Nephron progenitor cell (in vitro differentiated cells): ENCODE data around the gene CFAP57.

Experiments used
- DNase-seq: peaks from one replicate; pipeline ENCODE4 v3.0.0; 2021
- H3K27ac Mint-ChIP-seq: 2 replicates; pipeline ENCODE4 v1.8.0; 2021; ENCODE audit warnings: mild to moderate bottlenecking, moderate library complexity, mixed read lengths
- H3K27me3 Mint-ChIP-seq: 2 replicates; pipeline ENCODE4 v1.8.0; 2021; ENCODE audit warnings: mild to moderate bottlenecking, low read depth, mixed read lengths; ENCODE audit not compliant: poor library complexity
- H3K36me3 Mint-ChIP-seq: 2 replicates; pipeline ENCODE4 v1.8.0; 2021; ENCODE audit warnings: low read depth, mixed read lengths
- H3K4me1 Mint-ChIP-seq: 2 replicates; pipeline ENCODE4 v1.8.0; 2021; ENCODE audit warnings: mixed read lengths
- H3K4me3 Mint-ChIP-seq: 2 replicates; pipeline ENCODE4 v1.8.0; 2021; ENCODE audit warnings: mild to moderate bottlenecking, moderate library complexity, mixed read lengths
- H3K9me3 Mint-ChIP-seq: 2 replicates; pipeline ENCODE4 v1.8.0; 2021; ENCODE audit warnings: mild to moderate bottlenecking, moderate library complexity, mixed read lengths
- TF ChIP-seq, protein P1 (sequence below): fragments of 200-600 bp; sonication (generic); IDR thresholded peaks from 2 replicates; pipeline ENCODE4 v1.5.0; 2021; ENCODE audit warnings: antibody characterized with exemption

Gene CFAP57

GRCh38 chr1:43280692-43281091 lies 108.6 kb downstream of the CFAP57 start:
- Mint-ChIP-seq H3K4me1 (peaks cover 48% of the 10 kb centered on the region), H3K4me3 (no peak overlapping the region), H3K27ac (peak overlapping the region; percentile 25), H3K36me3 (no peaks in the 10 kb centered on the region), H3K9me3 (no peaks in the 10 kb centered on the region), H3K27me3 (peaks cover 16% of the 10 kb centered on the region)
- TF ChIP-seq, protein P1, sequence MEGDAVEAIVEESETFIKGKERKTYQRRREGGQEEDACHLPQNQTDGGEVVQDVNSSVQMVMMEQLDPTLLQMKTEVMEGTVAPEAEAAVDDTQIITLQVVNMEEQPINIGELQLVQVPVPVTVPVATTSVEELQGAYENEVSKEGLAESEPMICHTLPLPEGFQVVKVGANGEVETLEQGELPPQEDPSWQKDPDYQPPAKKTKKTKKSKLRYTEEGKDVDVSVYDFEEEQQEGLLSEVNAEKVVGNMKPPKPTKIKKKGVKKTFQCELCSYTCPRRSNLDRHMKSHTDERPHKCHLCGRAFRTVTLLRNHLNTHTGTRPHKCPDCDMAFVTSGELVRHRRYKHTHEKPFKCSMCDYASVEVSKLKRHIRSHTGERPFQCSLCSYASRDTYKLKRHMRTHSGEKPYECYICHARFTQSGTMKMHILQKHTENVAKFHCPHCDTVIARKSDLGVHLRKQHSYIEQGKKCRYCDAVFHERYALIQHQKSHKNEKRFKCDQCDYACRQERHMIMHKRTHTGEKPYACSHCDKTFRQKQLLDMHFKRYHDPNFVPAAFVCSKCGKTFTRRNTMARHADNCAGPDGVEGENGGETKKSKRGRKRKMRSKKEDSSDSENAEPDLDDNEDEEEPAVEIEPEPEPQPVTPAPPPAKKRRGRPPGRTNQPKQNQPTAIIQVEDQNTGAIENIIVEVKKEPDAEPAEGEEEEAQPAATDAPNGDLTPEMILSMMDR, result no peak
- DNase-seq, result no peak

DNA sequence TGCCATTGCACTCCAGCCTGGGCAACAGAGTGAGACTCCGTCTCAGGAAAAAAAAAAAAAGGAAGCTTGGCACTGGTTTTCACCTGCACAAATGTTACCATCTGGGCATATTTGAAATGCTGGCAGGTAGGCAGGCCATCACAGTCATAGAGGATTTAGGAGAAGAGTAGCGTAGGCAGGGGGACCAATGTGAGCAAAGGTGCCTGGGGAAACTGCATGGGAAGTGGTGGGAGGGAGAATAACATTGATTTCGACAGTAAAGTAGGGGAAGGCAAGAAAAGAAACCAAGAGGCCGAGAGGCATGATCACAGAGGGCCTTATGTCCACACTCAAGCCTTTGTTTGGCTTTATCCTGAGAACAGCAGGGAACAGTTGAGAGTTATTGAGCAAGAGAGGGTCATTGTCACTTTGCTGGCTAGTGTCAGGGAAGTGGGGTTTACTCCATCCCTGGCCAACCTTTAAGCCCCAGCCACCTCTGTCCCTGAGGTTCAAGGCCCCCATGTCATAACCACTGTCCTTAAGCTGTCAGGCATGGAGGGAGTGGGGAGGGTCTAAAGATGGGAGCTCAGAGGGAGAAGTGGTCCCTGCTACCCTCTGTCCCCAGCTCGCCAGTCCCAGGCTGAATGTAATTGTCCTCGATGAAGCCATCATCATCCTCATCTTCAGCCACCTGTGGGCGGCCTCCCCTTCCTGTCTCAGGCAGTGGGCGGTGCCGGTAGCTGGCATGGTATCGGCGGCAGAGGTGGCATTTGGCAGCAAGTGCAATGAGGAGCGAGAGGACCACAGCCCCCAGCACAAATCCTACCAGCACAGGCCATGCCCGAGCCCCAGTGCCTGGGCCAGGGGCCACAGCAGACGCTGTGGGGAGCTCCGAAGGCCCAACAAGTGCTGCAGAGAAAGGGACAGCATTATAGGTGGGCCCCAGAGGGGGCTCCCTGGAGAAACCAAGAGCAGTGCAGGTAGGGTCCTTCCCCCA lies 110.4 kb downstream of the CFAP57 start:
- H3K4me1 Mint-ChIP-seq, result peaks cover 40% of the 10 kb centered on the region
- H3K9me3 Mint-ChIP-seq, result no peaks in the 10 kb centered on the region
- H3K27ac Mint-ChIP-seq, result no peak overlapping the region
- TF ChIP-seq, protein P1, result no peak
- H3K4me3 Mint-ChIP-seq, result no peak overlapping the region
- H3K27me3 Mint-ChIP-seq, result peaks cover 18% of the 10 kb centered on the region
- DNase-seq, result no peak
- H3K36me3 Mint-ChIP-seq, result no peaks in the 10 kb centered on the region

DNA sequence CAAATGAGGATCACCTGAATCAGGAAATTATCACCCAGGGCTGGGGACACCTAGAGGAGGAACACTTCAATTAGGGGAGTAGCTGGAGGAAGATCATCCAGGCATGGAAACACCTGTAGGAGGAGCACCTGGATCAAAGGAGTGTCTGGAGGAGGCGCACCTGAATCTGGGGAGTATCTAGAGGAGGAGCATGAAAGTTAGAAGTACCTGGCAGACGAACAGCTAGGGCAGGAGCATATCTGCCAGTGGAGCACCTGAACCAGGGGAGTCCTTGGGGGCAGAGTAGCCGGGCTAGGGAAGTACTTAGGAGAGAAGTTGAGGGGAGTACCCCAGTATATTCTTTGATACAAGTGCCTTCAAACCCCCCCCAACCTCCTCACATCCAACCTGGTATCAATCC lies 111.9 kb downstream of the CFAP57 start:
- Mint-ChIP-seq H3K27me3 (peaks cover 13% of the 10 kb centered on the region), H3K36me3 (no peaks in the 10 kb centered on the region), H3K4me1 (peaks cover 40% of the 10 kb centered on the region), H3K4me3 (no peak overlapping the region), H3K27ac (no peak overlapping the region), H3K9me3 (no peaks in the 10 kb centered on the region)
- DNase-seq, result no peak
- TF ChIP-seq, protein P1, result no peak

DNA sequence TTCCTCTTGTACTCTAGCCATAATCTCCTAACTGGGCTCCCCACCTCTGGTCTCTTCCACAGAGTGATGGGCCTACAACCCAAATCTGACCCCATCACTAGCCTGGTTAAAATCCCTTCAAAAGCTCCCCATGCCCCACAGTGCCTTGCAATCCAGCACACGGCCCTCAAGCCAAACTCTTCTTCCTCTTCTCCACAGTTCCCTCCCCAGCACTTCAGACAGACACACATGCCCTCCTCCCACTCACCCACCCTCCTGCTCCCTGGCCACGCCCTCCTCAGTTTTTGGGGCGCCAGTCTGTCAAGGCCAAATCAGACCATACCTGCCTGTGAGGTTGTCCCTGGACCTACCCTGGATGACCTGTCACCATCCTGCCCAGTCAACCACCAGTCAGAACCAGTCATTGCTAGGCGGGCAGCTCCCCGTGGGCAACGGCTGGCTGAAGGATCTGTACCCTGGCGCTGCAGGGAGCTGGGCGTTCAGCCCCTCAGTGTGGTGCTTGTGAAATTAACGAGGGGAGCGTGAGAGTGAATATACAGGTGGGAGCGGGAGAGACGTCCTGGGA lies 112.5 kb downstream of the CFAP57 start:
- Mint-ChIP-seq H3K9me3 (no peaks in the 10 kb centered on the region), H3K4me1 (peaks cover 40% of the 10 kb centered on the region), H3K4me3 (no peak overlapping the region), H3K27me3 (peaks cover 13% of the 10 kb centered on the region), H3K27ac (no peak overlapping the region), H3K36me3 (no peaks in the 10 kb centered on the region)
- no peak for DNase-seq
- TF ChIP-seq, protein P1, result no peak

DNA sequence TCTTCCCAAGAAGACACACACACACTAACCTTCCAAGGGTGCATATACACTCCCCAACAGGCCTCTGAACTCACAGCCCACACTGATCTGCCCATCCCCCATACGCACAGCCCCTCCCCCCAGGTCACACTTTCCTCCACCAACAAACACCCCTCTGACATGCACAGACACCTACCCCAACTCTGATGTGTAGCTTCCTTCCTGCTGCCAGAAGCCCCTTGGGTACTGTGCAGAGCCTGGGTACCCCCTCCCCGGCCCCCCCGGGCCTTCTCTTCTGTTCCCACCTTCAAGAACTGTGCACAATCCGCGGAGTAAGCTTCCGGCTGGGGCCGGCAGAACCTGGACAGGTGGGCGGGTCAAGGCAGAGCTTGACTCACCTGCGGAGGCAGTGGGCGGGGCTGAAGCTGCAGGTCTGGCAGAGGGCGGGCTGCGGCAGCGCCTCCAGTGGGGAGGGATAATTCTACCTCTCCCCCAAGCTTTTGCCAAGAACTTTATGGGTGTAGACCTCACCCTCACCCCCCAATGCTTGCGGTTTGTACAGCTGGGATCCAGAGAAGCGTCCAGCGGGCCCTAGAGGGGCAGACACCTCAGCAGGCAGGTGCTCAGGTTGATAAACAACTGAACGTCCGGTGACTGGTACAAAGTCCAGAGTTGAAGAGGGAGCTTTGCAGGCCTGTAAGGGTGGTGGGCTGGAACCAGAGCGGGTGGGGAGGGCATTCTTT lies 113.3 kb downstream of the CFAP57 start, which contains the start of gene C1orf210:
TSS of gene C1orf210 (minus strand) at position 313 of the 722 bp plus-strand sequence. CDS start 2,311 bp downstream, outside the sequence.
- Mint-ChIP-seq H3K27ac (peak within 1 kb of the TSS; percentile 33), H3K36me3 (no peaks in the 10 kb centered on the region), H3K27me3 (peaks cover 9% of the 10 kb centered on the region), H3K4me3 (no peak within 1 kb of the TSS), H3K9me3 (no peaks in the 10 kb centered on the region), H3K4me1 (peaks cover 32% of the 10 kb centered on the region)
- DNase-seq, result peak; percentile 30
- TF ChIP-seq, protein P1, result no peak
